HCT116 (cell line): Measurements from ENCODE around the gene GNG4. TPM values are rescaled to one million over a fixed set of nuclear protein-coding genes. Genes with fewer than 3 reads are reported as not detected.

Source experiments
- ATAC-seq: fragments of 200-7000 bp; cut with Tn5 transposase; 2 replicates; pipeline ENCODE4 v1.9.1; 2020; ENCODE audit warnings: mild to moderate bottlenecking, moderate library complexity
- BruUV-seq: library from RNA; stranded (reverse); fragments of 400-500 nt; replicated peaks from 2 replicates; lab custom pipeline; 2021; lab: Mats Ljungman, UMichigan
- CTCF ChIA-PET: fragments of 300-600 bp; sonication (Branson Sonifier 250); formaldehyde crosslinking; loops from one replicate; lab custom pipeline; 2021; ENCODE audit warnings: antibody characterized with exemption; lab: Charles Lee
- POLR2A ChIA-PET: fragments of 300-600, 350-600 bp; sonication (Branson Sonifier 250); formaldehyde crosslinking; loops from one replicate; lab custom pipeline; 2021; ENCODE audit warnings: antibody characterized with exemption; lab: Charles Lee
- RAD21 ChIA-PET, 2 experiments: fragments of 300-600 bp; sonication (Branson Sonifier 250); formaldehyde crosslinking; loops; one replicate each; lab custom pipeline; 2023; ENCODE audit warnings: low total read pairs in 2 of 2; ENCODE audit not compliant: uncharacterized antibody in 2 of 2, unreplicated experiment in 2 of 2, low non-redundant PET in 1 of 2; lab: Charles Lee
- DNase-seq: peaks from one replicate; pipeline ENCODE4 v3.0.0-alpha.2; 2010; ENCODE audit warnings: low read depth, low spot score
- H2AFZ ChIP-seq: fragments of 200-600 bp; shearing (Covaris generic), sonication (generic); 2 replicates; pipeline ENCODE4 v1.6.1; 2017; ENCODE audit warnings: low read depth, mixed run types, mixed read lengths, antibody characterized with exemption, low read length; ENCODE audit not compliant: poor library complexity, severe bottlenecking
- H3K27ac ChIP-seq: 2 replicates; pipeline ENCODE4 v1.5.1; 2012; ENCODE audit warnings: low read depth, low read length
- H3K27me3 ChIP-seq: fragments of 200-600 bp; sonication (generic); 2 replicates; pipeline ENCODE4 v1.6.1; 2016; ENCODE audit warnings: mixed run types, low read length, mixed read lengths; ENCODE audit not compliant: insufficient read depth
- H3K36me3 ChIP-seq, 2 experiments: fragments of 200-500 bp in 1 of 2; fragments of 200-600 bp in 1 of 2; sonication (Bioruptor generic) in 1 of 2; sonication (generic) in 1 of 2; 2 replicates each; pipeline versions ENCODE4 v1.5.1 to v1.6.1; 2014 to 2016; ENCODE audit warnings: low read length in 2 of 2, inconsistent platforms in 1 of 2, mixed read lengths in 1 of 2, mixed run types in 1 of 2; ENCODE audit not compliant: insufficient read depth in 2 of 2, control insufficient read depth in 1 of 2
- H3K4me1 ChIP-seq, 2 experiments: fragments of 200-600 bp in 1 of 2; sonication (generic) in 1 of 2; 2 replicates each; pipeline versions ENCODE4 v1.5.1 to v1.6.1; 2012 to 2017; ENCODE audit warnings: low read length in 2 of 2, inconsistent platforms in 1 of 2, mild to moderate bottlenecking in 1 of 2, mixed read lengths in 1 of 2, mixed run types in 1 of 2, moderate library complexity in 1 of 2; ENCODE audit not compliant: insufficient read depth in 2 of 2, control insufficient read depth in 1 of 2
- H3K4me2 ChIP-seq: fragments of 200-600 bp; sonication (generic); 2 replicates; pipeline ENCODE4 v1.6.1; 2017; ENCODE audit warnings: mixed run types, low read length, mixed read lengths
- H3K4me3 ChIP-seq, 2 experiments: fragments of 200-600 bp in 1 of 2; sonication (generic) in 1 of 2; replicated peaks in 1 of 2; 2 replicates each; pipeline ENCODE4 v1.5.1; 2011 to 2016; ENCODE audit warnings: low read length in 2 of 2, control low read depth in 1 of 2, low read depth in 1 of 2, mild to moderate bottlenecking in 1 of 2, mixed read lengths in 1 of 2, mixed run types in 1 of 2
- H3K79me2 ChIP-seq: fragments of 200-600 bp; sonication (generic); 2 replicates; pipeline ENCODE4 v1.6.1; 2017; ENCODE audit warnings: mild to moderate bottlenecking, mixed run types, low read length, moderate library complexity, mixed read lengths; ENCODE audit not compliant: insufficient read depth
- H3K9ac ChIP-seq: fragments of 200-600 bp; sonication (generic); 2 replicates; pipeline ENCODE4 v1.6.1; 2016; ENCODE audit warnings: low read length, mixed read lengths
- H3K9me2 ChIP-seq: fragments of 200-600 bp; sonication (generic), shearing (Covaris generic); 2 replicates; pipeline ENCODE4 v1.6.1; 2017; ENCODE audit warnings: mixed run types, mild to moderate bottlenecking, moderate library complexity; ENCODE audit not compliant: insufficient read depth
- H3K9me3 ChIP-seq, 2 experiments: fragments of 200-500 bp in 1 of 2; fragments of 200-600 bp in 1 of 2; sonication (Bioruptor generic) in 1 of 2; sonication (generic) in 1 of 2; 2 replicates each; pipeline ENCODE4 v1.6.1; 2014 to 2017; ENCODE audit warnings: low read length in 2 of 2, mixed read lengths in 2 of 2, inconsistent platforms in 1 of 2, low read depth in 1 of 2, mild to moderate bottlenecking in 1 of 2, mixed run types in 1 of 2, moderate library complexity in 1 of 2; ENCODE audit not compliant: control insufficient read depth in 1 of 2, insufficient read depth in 1 of 2
- H4K20me1 ChIP-seq: fragments of 200-600 bp; sonication (generic), shearing (Covaris generic); 2 replicates; pipeline ENCODE4 v1.6.1; 2017; ENCODE audit warnings: mixed run types, mild to moderate bottlenecking, moderate library complexity; ENCODE audit not compliant: insufficient read depth
- CBX3 ChIP-seq: IDR thresholded peaks from 2 replicates; pipeline ENCODE4 v1.6.1; 2012; ENCODE audit warnings: low read depth
- CTCF ChIP-seq, 3 experiments: fragments of 200-600 bp in 1 of 3; sonication (generic) in 1 of 3; IDR thresholded peaks in 2 of 3; conservative IDR thresholded peaks in 1 of 3; 2 replicates each; pipeline ENCODE4 v1.5.1; 2012 to 2017; ENCODE audit warnings: low read depth in 2 of 3, low read length in 2 of 3, antibody characterized with exemption in 1 of 3, borderline replicate concordance in 1 of 3, control low read depth in 1 of 3, mild to moderate bottlenecking in 1 of 3, mixed read lengths in 1 of 3, mixed run types in 1 of 3, moderate library complexity in 1 of 3; ENCODE audit not compliant: insufficient read depth in 1 of 3
- ELF1 ChIP-seq: IDR thresholded peaks from 2 replicates; pipeline ENCODE4 v1.6.1; 2012; ENCODE audit warnings: low read depth, borderline replicate concordance
- EZH2 ChIP-seq: fragments of 200-600 bp; sonication (generic); IDR thresholded peaks from 2 replicates; pipeline ENCODE4 v1.6.1; 2017; ENCODE audit warnings: antibody characterized with exemption, mixed run types
- SIN3A ChIP-seq: IDR thresholded peaks from 2 replicates; pipeline ENCODE4 v1.6.1; 2012; ENCODE audit warnings: low read depth
- SRF ChIP-seq: IDR thresholded peaks from 2 replicates; pipeline ENCODE4 v1.6.1; 2012; ENCODE audit warnings: low read depth
- ZFX ChIP-seq: fragments of 450-650 bp; IDR thresholded peaks from 2 replicates; pipeline ENCODE4 v1.6.1; 2017
- intact Hi-C: fragments of 100-400 bp; cut with micrococcal nuclease; formaldehyde crosslinking; loops from 2 replicates; pipeline ENCODE4 v1.10.0; 2022
- total RNA-seq: library from RNA; stranded (reverse); gene quantifications from one replicate; pipeline ENCODE4 v1.2.1, GENCODE V29; 2021; ENCODE audit not compliant: unreplicated experiment
- TF ChIP-seq, protein P1 (sequence below): IDR thresholded peaks from 2 replicates; pipeline ENCODE4 v1.6.1; 2011; ENCODE audit warnings: mild to moderate bottlenecking, low read length, moderate library complexity; ENCODE audit not compliant: insufficient replicate concordance; ENCODE audit errors: extremely low read depth

GNG4 gene
- total RNA-seq, 1 experiment from 2014 or later: 10.6 TPM

GRCh38 chr1:235617808-235618207, 31.8 kb downstream of the GNG4 start:
- BruUV-seq: no TSS peak
- peak in 2 of 3 experiments; percentile 26 to 35; a peak in 2 of 6 replicates for TF ChIP-seq CTCF (IDR thresholded peaks at IDR 0.05 in 2 of 3, conservative IDR thresholded peaks at IDR 0.05 in 1 of 3; ENCODE audit: borderline replicate concordance in 1 of 3, insufficient read depth in 1 of 3, low read depth in 2 of 3, low read length in 2 of 3)
- TF ChIP-seq, protein P1, sequence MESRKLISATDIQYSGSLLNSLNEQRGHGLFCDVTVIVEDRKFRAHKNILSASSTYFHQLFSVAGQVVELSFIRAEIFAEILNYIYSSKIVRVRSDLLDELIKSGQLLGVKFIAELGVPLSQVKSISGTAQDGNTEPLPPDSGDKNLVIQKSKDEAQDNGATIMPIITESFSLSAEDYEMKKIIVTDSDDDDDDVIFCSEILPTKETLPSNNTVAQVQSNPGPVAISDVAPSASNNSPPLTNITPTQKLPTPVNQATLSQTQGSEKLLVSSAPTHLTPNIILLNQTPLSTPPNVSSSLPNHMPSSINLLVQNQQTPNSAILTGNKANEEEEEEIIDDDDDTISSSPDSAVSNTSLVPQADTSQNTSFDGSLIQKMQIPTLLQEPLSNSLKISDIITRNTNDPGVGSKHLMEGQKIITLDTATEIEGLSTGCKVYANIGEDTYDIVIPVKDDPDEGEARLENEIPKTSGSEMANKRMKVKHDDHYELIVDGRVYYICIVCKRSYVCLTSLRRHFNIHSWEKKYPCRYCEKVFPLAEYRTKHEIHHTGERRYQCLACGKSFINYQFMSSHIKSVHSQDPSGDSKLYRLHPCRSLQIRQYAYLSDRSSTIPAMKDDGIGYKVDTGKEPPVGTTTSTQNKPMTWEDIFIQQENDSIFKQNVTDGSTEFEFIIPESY: no peak
- no peak for TF ChIP-seq SIN3A
- no peak for TF ChIP-seq SRF
- no peak for TF ChIP-seq CBX3
- no peak for TF ChIP-seq ELF1
- no peak for TF ChIP-seq EZH2
- no peak for TF ChIP-seq ZFX
- Histone ChIP-seq H3K79me2 (no peaks in the 10 kb centered on the region), H3K9ac (no peak overlapping the region), H3K27me3 (no peaks in the 10 kb centered on the region), H3K4me1 (peaks cover under 1 to 5% of the 10 kb centered on the region in 2 experiments; a peak in 2 of 4 replicates), H2AFZ (no peak overlapping the region), H4K20me1 (no peaks in the 10 kb centered on the region), H3K4me3 (no peak overlapping the region), H3K9me3 (no peaks in the 10 kb centered on the region), H3K27ac (no peak overlapping the region), H3K4me2 (no peak overlapping the region), H3K36me3 (no peaks in the 10 kb centered on the region), H3K9me2 (no peaks in the 10 kb centered on the region)
- ChIA-PET POLR2A (no interaction called here), RAD21 (no interaction called here), CTCF (interaction anchor here (0.9 to 1.4 kb wide), 2 partner anchors 17 to 19 kb away, joined by 3 to 7 read pairs; no protein-coding TSS in a partner anchor)
- intact Hi-C loops: no loop called here
- ATAC-seq (peak; percentile 61; the same call in 1 of the 2 replicates), DNase-seq (no peak)
